ENCODE measurements around the gene ZAP70. TPM values are rescaled to one million over a fixed set of nuclear protein-coding genes. Genes with fewer than 3 reads are reported as not detected.
"Not testable (repeated sequence)": the region's sequence is repeated elsewhere in the genome, so short reads cannot be mapped to it uniquely, and the experiment has no call there.

ZAP70 gene
- total and polyA plus RNA-seq, 4 donors, result 5.1 to 8.3 (median 5.5) TPM

GRCh38 chr2:97664636-97664970, 48.8 kb upstream of the ZAP70 start:
- Histone ChIP-seq H3K4me3 (peak overlapping the region; percentile 39), H3K27me3 (ENCODE audit: control insufficient read depth in 3 of 3, insufficient read depth in 3 of 3, low read length in 2 of 3) (no peaks in the 10 kb centered on the region), H3K36me3 (ENCODE audit: control insufficient read depth in 4 of 4, insufficient read depth in 4 of 4, low read length in 4 of 4) (peaks cover 0 to 5% (median 1%) of the 10 kb centered on the region in 4 donors), H3K9me3 (ENCODE audit: control insufficient read depth in 4 of 4, insufficient read depth in 3 of 4, low read length in 3 of 4) (no peaks in the 10 kb centered on the region), H3K9ac (ENCODE audit: insufficient read depth in 1 of 2, low read length in 2 of 2) (peak overlapping the region; percentile 75 to 90), H3K4me1 (ENCODE audit: control insufficient read depth in 5 of 5, insufficient read depth in 5 of 5, low read length in 5 of 5) (peaks cover 3 to 12% (median 7%) of the 10 kb centered on the region in 5 donors), H3K27ac (ENCODE audit: low read depth in 1 of 2, low read length in 1 of 2) (peak overlapping the region; percentile 94 to 97)
- TF ChIP-seq CTCF (IDR thresholded peaks at IDR 0.05; ENCODE audit: control extremely low read depth, extremely low read depth), result no peak
- ATAC-seq (ENCODE audit: insufficient read depth, low FRiP score) (no peak), DNase-seq (no peak)
- 6% methylated on average over 21 of the region's 21 CpGs for WGBS, 2 donors

GRCh38 chr2:97669448-97669847, 43.9 kb upstream of the ZAP70 start, which contains the start of gene C2orf92:
C2orf92 (plus strand) TSS chr2:97669713; CDS start chr2:97669789, 76 bp downstream.
- no peak within 1 kb of the TSS for H3K9ac ChIP-seq (ENCODE audit: insufficient read depth in 1 of 2, low read length in 2 of 2)
- no peak within 1 kb of the TSS for H3K27ac ChIP-seq (ENCODE audit: low read depth in 1 of 2, low read length in 1 of 2)
- no peak for DNase-seq
- no peak for ATAC-seq (ENCODE audit: insufficient read depth, low FRiP score)
- no peak within 1 kb of the TSS for H3K4me3 ChIP-seq
- TF ChIP-seq CTCF (IDR thresholded peaks at IDR 0.05; ENCODE audit: control extremely low read depth, extremely low read depth), result no peak
- peaks cover 0 to 2% (median 0%) of the 10 kb centered on the region in 5 donors for H3K4me1 ChIP-seq (ENCODE audit: control insufficient read depth in 5 of 5, insufficient read depth in 5 of 5, low read length in 5 of 5)
- peaks cover 0 to 2% (median 0%) of the 10 kb centered on the region in 4 donors for H3K9me3 ChIP-seq (ENCODE audit: control insufficient read depth in 4 of 4, insufficient read depth in 3 of 4, low read length in 3 of 4)
- H3K36me3 ChIP-seq (ENCODE audit: control insufficient read depth in 4 of 4, insufficient read depth in 4 of 4, low read length in 4 of 4), result no peaks in the 10 kb centered on the region
- no peaks in the 10 kb centered on the region for H3K27me3 ChIP-seq (ENCODE audit: control insufficient read depth in 3 of 3, insufficient read depth in 3 of 3, low read length in 2 of 3)
- 94 to 96% methylated on average over 6 of the region's 6 CpGs for WGBS, 2 donors

GRCh38 chr2:97670471-97670870, 42.9 kb upstream of the ZAP70 start:
- Histone ChIP-seq H3K27me3 (ENCODE audit: control insufficient read depth in 3 of 3, insufficient read depth in 3 of 3, low read length in 2 of 3) (no peaks in the 10 kb centered on the region), H3K9me3 (ENCODE audit: control insufficient read depth in 4 of 4, insufficient read depth in 3 of 4, low read length in 3 of 4) (peaks cover 0 to 2% (median 0%) of the 10 kb centered on the region in 4 donors), H3K27ac (ENCODE audit: low read depth in 1 of 2, low read length in 1 of 2) (no peak overlapping the region), H3K9ac (ENCODE audit: insufficient read depth in 1 of 2, low read length in 2 of 2) (no peak overlapping the region), H3K4me3 (no peak overlapping the region), H3K4me1 (ENCODE audit: control insufficient read depth in 5 of 5, insufficient read depth in 5 of 5, low read length in 5 of 5) (no peaks in the 10 kb centered on the region), H3K36me3 (ENCODE audit: control insufficient read depth in 4 of 4, insufficient read depth in 4 of 4, low read length in 4 of 4) (no peaks in the 10 kb centered on the region)
- WGBS, 2 donors, result 100% methylated on average over 1 of the region's 1 CpG
- DNase-seq (no peak), ATAC-seq (ENCODE audit: insufficient read depth, low FRiP score) (no peak)
- no peak for TF ChIP-seq CTCF (IDR thresholded peaks at IDR 0.05; ENCODE audit: control extremely low read depth, extremely low read depth)

- Histone ChIP-seq H3K4me3 (no peak overlapping the region), H3K4me1 (ENCODE audit: control insufficient read depth in 5 of 5, insufficient read depth in 5 of 5, low read length in 5 of 5) (no peaks in the 10 kb centered on the region), H3K36me3 (ENCODE audit: control insufficient read depth in 4 of 4, insufficient read depth in 4 of 4, low read length in 4 of 4) (no peaks in the 10 kb centered on the region), H3K9me3 (ENCODE audit: control insufficient read depth in 4 of 4, insufficient read depth in 3 of 4, low read length in 3 of 4) (peaks cover 0 to 2% (median 0%) of the 10 kb centered on the region in 4 donors), H3K9ac (ENCODE audit: insufficient read depth in 1 of 2, low read length in 2 of 2) (no peak overlapping the region), H3K27me3 (ENCODE audit: control insufficient read depth in 3 of 3, insufficient read depth in 3 of 3, low read length in 2 of 3) (no peaks in the 10 kb centered on the region), H3K27ac (ENCODE audit: low read depth in 1 of 2, low read length in 1 of 2) (no peak overlapping the region)
- no peak for TF ChIP-seq CTCF (IDR thresholded peaks at IDR 0.05; ENCODE audit: control extremely low read depth, extremely low read depth)
- ATAC-seq (ENCODE audit: insufficient read depth, low FRiP score) (no peak), DNase-seq (no peak)
- 95 to 98% methylated on average over 7 of the region's 7 CpGs for WGBS, 2 donors
Observed at GRCh38 chr2:97671526-97671925, 41.9 kb upstream of the ZAP70 start.

GRCh38 chr2:97672606-97673140, 40.7 kb upstream of the ZAP70 start:
- not testable (repeated sequence) for H3K9me3 ChIP-seq (ENCODE audit: control insufficient read depth in 4 of 4, insufficient read depth in 3 of 4, low read length in 3 of 4); H3K27me3 ChIP-seq (ENCODE audit: control insufficient read depth in 3 of 3, insufficient read depth in 3 of 3, low read length in 2 of 3); H3K27ac ChIP-seq (ENCODE audit: low read depth in 1 of 2, low read length in 1 of 2); H3K9ac ChIP-seq (ENCODE audit: insufficient read depth in 1 of 2, low read length in 2 of 2); DNase-seq; H3K36me3 ChIP-seq (ENCODE audit: control insufficient read depth in 4 of 4, insufficient read depth in 4 of 4, low read length in 4 of 4); H3K4me3 ChIP-seq; H3K4me1 ChIP-seq (ENCODE audit: control insufficient read depth in 5 of 5, insufficient read depth in 5 of 5, low read length in 5 of 5); ATAC-seq (ENCODE audit: insufficient read depth, low FRiP score)
- 91 to 95% methylated on average over 6 of the region's 6 CpGs for WGBS, 2 donors
